Measurements from ENCODE around the gene HCN1.
"Not testable (repeated sequence)": the region's sequence is repeated elsewhere in the genome, so short reads cannot be mapped to it uniquely, and the experiment has no call there.

Gene HCN1

DNA sequence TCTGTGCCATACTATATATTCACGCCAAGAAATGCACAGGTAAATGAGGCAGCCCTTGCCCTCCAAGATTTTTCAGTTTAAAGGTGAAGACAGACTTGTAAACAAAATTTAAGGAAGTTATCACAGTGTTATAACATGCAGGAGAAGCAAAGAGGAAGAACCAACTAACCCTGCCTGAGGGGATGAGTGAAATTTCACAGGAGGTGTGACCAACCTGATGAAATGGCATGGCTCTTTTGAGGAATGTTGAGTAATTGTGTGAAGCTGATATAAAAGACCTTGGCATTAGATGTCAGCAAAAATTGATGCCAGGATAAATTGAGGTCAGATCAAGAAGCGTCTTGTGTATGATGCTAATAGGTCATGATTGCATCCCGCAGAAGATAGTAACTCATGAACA lies 86.5 kb downstream of the HCN1 start:
- no peak for DNase-seq

DNA sequence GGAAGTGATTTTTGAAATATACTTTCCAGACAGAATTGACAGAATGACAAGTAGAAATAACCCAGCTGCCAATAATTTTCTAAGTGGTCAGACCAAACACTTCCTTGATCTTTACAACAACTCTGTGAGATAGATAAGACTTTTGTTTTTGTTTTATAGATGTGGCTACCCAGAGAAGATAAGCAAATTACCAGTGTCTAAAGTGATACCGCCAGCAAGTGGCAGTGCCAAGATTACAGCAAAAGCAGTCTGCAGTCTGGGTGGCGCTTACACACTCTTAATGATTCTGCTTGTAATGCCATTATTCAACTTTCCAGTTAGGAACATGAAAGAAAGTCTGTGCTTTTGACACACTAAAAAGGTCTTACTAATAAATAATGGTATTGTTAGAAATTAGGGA lies 92.1 kb downstream of the HCN1 start:
- DNase-seq, result no peak

DNA sequence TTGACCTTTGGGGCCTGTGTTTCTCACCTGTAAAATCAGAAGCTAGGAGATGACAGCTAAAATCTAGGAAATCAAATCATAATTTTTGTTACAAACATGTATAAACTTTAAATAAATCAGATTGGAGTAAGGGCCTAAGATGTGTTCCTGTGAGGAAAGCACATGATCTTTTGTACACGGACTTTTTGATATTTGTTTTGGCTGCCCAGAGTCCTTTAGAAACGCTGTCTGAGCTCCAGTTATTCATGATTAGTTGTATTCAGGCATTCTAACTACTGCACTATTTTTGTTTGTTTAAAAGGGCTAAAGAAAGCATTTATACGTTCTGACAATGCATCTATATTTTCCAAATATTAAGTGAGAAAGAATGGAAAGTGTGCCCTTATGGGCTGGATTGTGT lies 94.8 kb downstream of the HCN1 start:
- no peak for DNase-seq

DNA sequence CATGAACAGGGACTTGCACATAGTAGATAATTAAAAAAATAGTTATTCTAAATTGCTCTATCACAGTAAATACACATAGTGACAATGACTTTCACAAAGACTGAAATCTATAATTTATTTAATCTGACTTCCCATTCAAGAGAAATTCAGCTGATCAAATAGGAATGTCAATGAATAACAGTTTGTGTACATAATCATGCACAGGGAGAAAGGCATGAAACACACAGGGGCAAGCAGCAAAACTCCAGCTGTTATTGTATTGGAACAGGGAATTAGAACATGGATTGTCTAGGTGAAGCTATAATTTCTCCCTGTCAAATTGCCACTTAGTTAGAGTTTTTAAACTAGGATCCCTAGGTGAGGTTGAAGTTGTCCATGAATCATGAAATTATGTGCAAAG lies 99.9 kb downstream of the HCN1 start:
- DNase-seq, result no peak

DNA sequence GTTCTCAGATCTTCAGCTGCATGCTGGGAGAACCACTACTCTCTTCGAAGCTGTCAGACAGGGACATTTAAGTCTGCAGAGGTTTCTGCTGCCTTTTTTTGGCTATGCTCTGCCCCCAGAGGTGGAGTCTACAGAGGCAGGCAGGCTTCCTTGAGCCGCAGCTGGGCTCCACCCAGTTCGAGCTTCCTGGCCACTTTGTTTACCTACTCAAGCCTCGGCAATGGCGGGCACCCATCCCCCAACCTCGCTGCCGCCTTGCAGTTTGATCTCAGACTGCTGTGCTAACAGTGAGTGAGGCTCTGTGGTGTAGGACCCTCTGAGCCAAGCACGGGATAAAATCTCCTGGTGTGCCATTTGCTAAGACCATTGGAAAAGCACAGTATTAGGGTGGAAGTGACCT lies 110.2 kb downstream of the HCN1 start:
- not testable (repeated sequence) for DNase-seq

DNA sequence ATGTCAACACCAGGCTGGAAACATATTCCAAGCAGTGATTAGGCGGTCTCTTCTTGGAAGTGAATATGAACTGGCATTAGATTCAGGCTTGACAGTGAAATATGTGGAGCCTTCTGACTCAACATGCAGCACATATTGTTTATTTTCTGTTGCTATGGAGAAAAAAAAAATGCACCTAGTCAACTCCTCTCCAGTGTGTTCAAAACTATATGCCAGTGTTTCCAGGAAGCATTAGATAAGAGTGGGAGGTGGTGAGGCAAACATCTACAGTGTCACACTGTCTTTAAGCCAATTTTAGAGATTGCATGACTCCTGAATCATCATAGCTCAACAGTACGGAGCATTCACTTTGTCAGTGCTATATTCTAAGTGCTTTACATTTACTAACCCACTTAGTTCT lies 117.9 kb downstream of the HCN1 start:
- DNase-seq, result no peak

DNA sequence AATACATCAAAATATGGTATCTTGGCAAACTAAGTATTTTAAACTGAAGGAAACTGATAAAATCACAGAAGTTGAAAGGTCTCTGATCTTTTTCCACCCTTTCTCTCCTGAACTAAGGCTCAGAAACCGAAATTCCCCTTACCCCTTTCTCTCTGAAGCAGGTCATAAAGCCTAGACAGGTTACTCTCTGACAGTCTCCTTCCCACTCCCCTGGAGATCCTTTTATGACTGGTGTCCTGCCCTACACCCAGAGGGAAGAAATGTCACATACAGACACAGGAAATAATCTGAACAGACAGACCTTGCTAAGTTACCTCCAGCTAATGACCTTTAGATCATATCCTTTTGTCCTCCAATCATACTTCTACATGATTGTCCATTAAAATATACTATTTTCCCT lies 127.4 kb downstream of the HCN1 start:
- DNase-seq, result no peak

DNA sequence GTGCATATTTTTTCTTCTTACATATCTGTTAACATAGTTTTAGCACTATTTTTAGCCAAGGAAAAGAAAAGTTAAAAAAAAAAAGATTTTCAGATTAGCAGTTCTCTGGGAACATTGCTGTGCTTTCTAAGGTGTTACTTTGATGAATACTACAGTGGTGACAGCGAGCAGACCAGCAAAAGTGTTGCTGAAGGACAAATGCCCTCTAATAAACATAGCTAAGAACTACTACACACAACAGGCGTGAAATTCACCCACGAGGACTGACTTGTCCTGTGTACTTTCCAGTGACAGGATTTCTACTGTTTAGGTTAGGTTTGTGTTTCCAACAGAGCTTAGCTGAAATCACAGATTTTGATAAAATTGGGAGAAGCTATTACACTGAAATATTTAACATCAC lies 153.8 kb downstream of the HCN1 start:
- DNase-seq, result no peak

DNA sequence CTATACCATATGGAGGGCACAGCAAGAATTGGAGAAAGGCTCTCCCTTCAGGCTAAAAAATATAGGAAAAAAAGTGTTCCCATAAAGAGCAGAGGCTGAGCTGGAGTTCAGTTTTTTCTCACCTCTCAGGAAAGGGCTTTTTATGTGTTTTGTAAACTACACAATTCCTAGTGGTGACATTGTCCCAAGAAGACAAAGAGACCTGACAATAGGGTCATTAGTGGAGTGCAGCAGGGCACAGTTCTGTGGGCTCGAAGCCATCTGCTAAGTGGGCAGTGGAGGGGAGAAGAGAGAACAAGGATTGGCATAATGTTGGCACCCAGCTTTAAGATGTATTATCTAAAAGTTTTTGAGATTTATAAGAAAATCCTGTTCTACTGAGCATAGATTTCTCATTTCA lies 162.5 kb downstream of the HCN1 start:
- no peak for DNase-seq

DNA sequence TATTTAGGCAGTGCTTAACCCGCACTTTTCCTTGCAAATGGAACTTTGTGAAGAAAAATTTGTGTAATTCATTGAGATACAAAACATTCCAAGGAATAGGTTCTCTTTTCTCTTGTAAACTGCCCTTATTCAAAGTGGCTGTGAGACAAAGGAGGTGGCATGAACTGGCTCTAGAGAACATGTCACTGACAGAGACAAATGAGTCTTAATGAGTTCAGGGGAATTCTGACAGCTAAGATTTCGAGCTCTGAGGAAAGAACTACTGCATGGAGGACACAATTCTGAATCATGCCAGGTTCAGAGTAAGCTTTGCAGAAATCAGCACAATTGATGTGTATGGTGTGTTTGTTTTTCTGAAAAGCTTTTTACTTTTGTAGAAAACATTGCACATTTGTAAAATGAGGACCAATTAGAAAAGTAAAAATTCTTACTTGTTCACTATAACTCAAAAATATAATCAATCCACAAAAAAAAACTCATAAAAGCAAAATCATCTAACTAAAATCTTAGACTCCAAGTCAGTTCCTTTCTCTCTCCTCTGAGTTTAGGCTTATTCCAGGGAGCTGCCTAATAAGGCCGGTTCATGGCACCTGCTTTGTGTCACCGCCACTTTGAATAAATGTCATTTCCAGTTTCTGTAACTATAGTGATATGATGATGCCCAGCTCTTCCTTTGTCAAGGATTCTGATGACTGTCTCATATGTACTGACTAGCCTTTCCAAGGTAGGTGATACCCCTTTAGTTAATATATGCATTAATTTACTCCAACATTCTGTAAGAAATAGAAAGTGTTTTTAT lies 163.2 kb downstream of the HCN1 start:
- DNase-seq, result no peak

DNA sequence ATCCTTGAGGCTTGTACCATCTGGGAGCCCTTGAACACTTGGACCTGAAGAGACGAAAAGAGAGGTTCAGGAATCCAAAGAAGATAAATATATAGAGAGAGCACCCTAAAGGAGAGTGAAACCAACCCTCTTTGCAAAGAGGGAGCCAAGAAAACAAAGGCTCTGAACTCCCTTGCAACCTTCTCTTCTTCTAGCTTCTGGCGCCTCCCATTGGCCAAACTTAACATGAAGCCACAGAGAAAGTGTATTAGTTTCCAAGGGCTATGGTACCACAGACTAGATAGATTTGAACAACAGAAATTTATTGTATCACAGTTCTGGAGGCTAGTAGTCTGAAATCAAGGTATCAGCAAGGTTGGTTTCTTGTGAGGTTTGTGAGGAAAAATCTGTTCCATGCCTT lies 175.1 kb downstream of the HCN1 start:
- DNase-seq, result no peak

DNA sequence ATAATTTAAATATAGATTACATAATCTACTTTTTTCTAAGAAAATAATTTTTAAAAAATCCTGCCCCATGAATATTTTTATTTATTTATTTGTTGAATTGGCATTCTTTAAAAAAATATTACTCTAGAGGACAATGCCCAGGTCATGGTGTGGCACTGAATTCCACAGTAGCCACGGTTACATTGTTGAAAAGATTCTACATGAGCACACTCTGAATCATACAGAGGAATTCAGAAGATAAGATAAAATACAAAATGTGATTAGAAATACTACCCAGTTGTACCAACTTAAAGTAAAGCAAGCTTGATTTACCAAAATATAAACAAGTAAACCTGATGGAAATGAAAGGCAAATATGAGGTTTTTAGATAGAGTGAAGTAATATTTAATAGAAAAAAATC lies 183.7 kb downstream of the HCN1 start:
- no peak for DNase-seq

DNA sequence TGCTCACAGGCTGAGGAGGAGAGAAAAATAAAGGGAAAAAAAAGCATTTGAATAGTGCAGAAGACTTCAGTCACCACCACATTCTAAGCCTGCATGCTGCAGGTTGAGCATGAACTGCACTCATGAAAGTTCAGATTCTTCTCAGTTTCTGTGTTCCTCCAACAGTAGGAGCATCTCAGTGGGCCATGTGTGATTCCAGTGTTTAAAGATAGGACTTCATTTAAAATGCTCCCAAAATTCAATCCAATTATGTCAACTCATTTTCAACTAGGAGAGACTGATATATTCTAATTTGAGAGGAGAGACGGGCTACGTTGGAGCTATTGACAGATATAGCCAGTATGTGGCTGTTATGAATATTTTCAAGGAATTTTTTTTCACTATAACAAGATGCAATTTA lies 186.8 kb downstream of the HCN1 start:
- no peak for DNase-seq

DNA sequence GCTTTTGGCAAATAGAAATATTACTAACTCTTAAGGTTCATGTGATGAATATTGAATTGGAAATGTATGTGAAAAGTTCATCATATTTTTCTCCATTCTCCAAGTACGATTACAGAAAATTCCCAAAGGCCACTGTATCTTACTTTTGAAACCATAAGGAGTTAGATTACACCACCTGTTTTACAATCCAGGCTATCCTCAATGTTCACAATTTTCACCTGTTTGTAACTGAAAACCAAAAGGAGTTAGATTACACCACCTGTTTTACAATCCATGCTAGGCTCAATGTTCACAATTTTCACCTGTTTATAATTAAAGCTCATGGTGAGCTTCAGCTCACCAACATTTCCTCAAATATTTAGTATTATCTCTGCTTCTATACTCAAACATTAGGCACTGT lies 188.0 kb downstream of the HCN1 start:
- no peak for DNase-seq

DNA sequence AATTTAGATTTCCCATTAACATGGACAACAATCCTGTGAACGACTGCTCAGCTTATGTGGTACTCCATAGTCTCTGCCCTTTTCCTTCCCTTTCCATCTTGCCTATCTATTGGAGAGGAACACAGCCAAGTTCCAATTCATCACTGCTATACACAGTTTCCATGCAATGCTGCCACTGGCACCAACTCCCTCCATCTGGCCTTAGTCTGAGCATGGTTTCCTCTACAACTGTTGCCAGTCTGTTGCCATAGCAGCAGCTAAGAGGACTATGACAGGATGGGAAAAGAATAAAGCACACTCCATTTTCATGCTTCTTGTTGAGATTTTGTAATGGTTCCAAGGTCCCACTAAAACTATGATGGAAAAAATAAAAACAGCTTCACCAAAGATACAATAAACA lies 189.0 kb downstream of the HCN1 start:
- no peak for DNase-seq

DNA sequence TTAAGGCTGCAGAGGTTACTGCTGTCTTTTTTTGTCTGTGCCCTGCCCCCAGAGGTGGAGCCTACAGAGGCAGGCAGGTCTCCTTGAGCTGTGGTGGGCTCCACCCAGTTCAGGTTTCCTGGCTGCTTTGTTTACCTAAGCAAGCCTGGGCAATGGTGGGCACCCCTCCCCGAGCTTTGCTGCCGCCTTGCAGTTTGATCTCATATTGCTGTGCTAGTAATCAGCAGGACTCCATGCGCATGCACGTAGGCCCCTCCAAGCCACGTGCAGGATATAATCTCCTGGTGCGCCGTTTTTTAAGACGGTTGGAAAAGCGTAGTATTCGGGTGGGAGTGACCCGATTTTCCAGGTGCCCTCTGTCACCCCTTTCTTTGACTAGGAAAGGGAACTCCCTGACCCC lies 197.2 kb downstream of the HCN1 start:
- DNase-seq, result not testable (repeated sequence)

DNA sequence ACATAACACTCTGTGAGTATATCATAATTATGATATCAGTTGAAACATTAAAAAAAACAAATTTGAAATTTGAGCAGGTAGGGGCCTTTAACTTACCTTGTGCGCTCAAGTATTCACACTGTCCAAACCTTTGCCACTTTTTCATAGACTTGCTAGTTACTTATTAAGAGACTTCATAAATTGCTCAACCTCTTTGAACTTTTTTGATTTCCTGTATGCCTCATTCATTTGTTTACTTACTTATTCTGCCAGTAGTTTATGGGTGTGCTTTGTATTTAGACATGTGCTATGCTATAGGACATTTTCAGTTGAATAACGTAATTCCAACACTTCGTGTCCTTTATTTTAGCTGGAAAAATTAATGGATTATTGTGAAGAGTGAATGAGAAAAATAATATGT lies 204.8 kb downstream of the HCN1 start:
- DNase-seq, result no peak

DNA sequence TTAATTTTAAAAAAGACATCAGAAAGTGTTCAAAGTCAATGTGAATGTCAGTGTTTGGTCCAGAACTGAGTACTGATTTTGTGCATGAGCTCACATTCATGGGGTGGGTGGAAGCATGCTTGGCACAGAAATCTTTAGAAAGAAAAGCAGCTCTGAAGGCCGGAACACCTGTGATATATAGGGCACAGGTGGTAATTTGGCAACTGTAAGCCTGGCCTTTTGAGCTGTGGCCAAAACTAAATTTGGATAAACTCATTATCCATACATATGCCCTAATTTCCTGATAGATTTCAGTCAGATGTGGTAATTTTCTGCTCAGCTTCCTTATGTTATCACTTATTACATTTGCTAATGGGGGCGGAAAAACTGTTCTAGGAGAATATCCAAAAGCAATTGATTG lies 211.4 kb downstream of the HCN1 start:
- DNase-seq, result no peak

DNA sequence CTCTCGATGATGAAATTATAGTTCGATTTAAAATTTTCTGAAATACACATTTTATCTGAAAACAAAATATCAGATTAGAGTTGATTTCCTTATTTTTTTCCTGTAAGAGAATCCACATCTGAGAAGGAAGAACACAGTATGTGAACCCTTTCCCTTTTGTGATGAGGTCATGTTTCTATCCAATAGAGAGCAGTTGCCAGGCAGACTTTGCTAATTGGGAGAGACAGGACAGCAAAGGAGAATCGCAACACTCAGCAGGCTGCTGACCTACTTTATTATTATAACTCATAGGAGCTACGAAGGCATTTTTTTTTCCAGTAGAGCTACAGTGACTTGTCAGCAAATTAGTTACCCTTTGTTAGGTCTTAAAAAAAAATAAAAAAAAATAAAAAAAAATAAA lies 242.1 kb downstream of the HCN1 start:
- no peak for DNase-seq

DNA sequence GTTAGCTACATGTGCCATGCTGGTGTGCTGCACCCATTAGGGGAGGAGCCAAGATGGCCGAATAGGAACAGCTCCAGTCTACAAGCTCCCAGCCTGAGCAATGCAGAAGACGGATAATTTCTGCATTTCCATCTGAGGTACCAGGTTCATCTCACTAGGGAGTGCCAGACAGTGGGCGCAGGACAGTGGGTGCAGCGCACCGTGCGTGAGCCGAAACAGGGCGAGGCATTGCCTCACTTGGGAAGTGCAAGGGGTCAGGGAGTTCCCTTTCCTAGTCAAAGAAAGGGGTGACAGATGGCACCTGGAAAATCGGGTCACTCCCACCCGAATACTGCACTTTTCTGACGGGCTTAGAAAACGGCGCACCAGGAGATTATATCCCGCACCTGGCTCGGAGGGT lies 251.3 kb downstream of the HCN1 start:
- not testable (repeated sequence) for DNase-seq

DNA sequence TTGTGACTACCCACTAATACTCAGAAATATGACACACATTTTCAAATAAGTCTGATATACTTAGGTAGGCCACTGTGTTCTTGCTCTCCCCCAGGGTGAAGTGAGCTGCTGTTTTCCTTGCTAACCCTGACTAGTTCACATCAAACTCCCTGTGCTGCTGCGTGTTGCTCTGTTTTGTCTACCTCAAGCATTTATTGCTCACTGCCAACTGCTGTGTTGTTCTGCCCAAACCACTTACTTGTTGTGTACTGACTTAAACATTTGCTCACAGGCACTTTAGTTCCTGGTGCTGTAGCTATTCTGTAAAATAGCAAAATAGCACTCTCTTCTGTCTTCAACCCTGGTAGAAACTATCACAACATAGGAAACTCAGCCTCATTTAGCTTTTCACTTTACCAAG lies 255.7 kb downstream of the HCN1 start:
- no peak for DNase-seq

DNA sequence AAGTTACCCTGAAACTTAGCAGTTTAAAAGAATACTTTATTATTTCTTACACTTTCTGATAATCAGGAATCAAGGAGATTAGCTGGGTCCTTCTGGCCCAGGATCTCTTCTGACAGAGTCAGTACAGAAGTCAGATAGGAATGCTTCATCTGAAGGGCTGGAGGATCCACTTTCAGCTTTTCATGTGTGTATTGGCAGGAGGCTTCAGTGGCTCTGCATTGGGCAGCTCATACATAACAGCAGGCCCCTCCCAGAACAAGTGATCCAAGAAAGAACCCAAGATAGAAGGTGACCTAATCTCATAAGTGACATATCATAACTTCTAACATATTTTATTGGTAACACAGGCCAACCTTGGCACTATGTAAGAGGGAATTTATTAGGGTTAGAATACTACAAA lies 258.4 kb downstream of the HCN1 start:
- DNase-seq, result no peak

DNA sequence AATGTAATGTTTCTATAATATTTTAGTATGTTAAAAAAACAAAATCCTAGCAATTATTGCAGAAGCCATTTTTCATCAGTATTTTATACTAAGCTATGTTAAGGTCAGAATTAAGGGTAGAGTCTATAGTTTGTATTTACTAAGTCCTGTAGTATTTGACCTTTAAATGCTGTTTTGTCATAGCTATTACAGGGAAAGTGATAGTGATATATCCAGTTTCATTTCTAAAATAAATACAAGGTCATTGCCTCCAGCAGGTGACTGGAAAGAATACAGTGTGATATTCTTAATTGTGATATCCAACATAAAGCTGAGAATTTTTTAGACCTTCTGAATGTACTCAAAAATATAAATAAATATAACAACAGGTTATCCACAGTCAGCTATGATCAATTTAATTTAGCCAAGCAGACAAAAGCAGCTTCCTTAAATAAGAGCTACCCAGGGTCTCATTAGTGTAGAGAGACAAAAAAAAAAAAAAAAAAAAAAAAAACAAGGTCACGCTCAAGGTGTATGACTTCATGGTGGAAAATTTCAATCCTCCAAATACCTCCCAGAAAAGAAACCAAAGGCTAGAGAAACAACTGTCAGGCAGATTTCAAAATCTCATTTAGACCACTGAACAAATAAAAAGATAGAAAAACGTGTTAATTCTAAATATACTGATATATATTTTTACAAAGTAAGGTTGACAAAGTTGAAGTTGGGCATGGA lies 278.7 kb downstream of the HCN1 start:
- DNase-seq, result no peak

DNA sequence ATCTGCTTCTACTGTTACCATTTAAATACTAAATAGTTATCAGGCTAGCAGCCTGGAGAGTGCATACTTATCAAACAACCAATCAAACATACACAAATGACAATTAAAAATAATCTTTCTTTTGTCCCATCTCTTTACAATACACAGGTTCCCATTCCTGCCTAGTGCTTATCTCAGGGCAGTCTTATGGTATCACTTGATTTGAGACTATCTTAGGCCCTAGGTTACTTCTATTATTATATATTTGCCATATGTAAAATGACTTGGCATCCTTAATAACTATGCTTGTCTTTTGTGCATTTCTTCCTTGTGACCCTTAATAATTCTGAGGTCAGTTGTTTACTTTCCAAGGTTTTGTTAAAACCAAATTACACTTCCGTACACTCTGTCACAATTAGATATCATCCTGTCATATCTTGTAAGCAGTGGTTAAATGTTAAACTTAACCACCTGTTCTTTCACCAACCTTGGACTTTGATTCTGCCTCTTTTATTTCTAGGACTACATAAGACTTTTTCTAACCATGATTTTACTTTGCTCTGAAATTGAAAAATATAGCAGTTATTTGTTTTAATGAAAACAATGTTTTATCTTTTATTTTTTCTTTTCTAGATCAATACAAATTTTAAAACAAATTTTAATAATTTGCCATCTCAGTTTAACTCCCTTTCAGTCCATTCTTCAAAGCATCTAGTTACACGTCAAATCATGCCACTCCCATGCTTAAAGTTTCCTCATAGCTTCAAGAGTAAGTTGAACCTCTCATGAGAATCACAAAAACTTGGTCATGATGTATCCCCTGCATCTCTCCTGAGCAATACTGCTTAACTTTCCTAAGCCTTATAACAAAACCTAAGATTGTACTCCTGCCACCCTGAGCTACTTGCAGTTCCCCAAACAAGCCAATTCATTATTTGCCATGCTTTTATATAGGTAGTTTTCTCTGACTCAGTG lies 281.3 kb downstream of the HCN1 start:
- DNase-seq, result no peak
